Esophagus muscularis mucosa (tissue), 4 donors: Measurements from ENCODE around the gene LRP8. TPM values are rescaled to one million over a fixed set of nuclear protein-coding genes. Genes with fewer than 3 reads are reported as not detected.

ENCODE experiments used
- DNase-seq: peaks from one replicate; pipeline ENCODE4 v3.0.0-alpha.2; 2017; ENCODE audit errors: extremely low spot score
- H3K27ac ChIP-seq, 4 donors: fragments of 200-600 bp; sonication (generic); replicated peaks in 1 of 4; 1 replicate in 3 of 4; 2 replicates in 1 of 4; pipeline ENCODE4 v1.5.1; 2016 to 2019; ENCODE audit warnings: mild to moderate bottlenecking in 1 of 4
- H3K27me3 ChIP-seq, 4 donors: fragments of 200-600 bp; sonication (generic); one replicate each; pipeline versions ENCODE4 v1.5.1 to v1.6.0; 2016 to 2019
- H3K36me3 ChIP-seq, 4 donors: fragments of 200-600 bp; sonication (generic); one replicate each; pipeline ENCODE4 v1.5.1; 2016 to 2019
- H3K4me1 ChIP-seq, 4 donors: fragments of 200-600 bp; sonication (generic); one replicate each; pipeline ENCODE4 v1.5.1; 2016 to 2019
- H3K4me3 ChIP-seq, 4 donors: fragments of 200-600 bp; sonication (generic); 1 replicate in 2 of 4; 2 replicates in 2 of 4; pipeline ENCODE4 v1.5.1; 2016 to 2019; ENCODE audit warnings: mild to moderate bottlenecking in 4 of 4, moderate library complexity in 1 of 4
- H3K9me3 ChIP-seq, 4 donors: fragments of 200-600 bp; sonication (generic); 1 replicate in 3 of 4; 2 replicates in 1 of 4; pipeline ENCODE4 v1.5.1; 2016 to 2019
- EP300 ChIP-seq: sonication (generic); formaldehyde crosslinking; IDR thresholded peaks from one replicate; pipeline ENCODE4 v1.6.1; 2017; ENCODE audit warnings: antibody characterized with exemption
- POLR2A ChIP-seq: fragments of 450-650 bp; IDR thresholded peaks from one replicate; pipeline ENCODE4 v1.6.1; 2017; ENCODE audit warnings: antibody characterized with exemption, moderate library complexity, mild to moderate bottlenecking, low read depth
- POLR2AphosphoS5 ChIP-seq, 2 donors: sonication (generic); formaldehyde crosslinking; IDR thresholded peaks; one replicate each; pipeline ENCODE4 v1.6.1; 2017; ENCODE audit warnings: antibody characterized with exemption in 2 of 2
- WGBS: methylation state at CpG from one replicate; pipeline ENCODE4 v1.1.5; 2018; 5-methylcytosine and 5-hydroxymethylcytosine counted together
- intact Hi-C: fragments of 100-400 bp; cut with DNase I; formaldehyde crosslinking; loops from one replicate; pipeline ENCODE4 v1.15.1; 2023
- total RNA-seq, 4 donors: library from RNA; depleted of rRNA; stranded (reverse); fragments of >200 nt; gene quantifications; one replicate each; pipeline versions ENCODE4 v1.1.0 to v1.2.1, GENCODE V29; 2016
- TF ChIP-seq, protein P1 (sequence below), 3 experiments: fragments of 200-600 bp in 2 of 3; fragments of 450-650 bp in 1 of 3; sonication (generic) in 2 of 3; IDR thresholded peaks; one replicate each; pipeline ENCODE4 v1.5.1; 2017 to 2019; ENCODE audit warnings: antibody characterized with exemption in 3 of 3, mild to moderate bottlenecking in 2 of 3, moderate library complexity in 1 of 3

LRP8 gene
- total RNA-seq, 4 donors from 2014 or later = 0.83 to 6.0 (median 1.9) TPM

DNA sequence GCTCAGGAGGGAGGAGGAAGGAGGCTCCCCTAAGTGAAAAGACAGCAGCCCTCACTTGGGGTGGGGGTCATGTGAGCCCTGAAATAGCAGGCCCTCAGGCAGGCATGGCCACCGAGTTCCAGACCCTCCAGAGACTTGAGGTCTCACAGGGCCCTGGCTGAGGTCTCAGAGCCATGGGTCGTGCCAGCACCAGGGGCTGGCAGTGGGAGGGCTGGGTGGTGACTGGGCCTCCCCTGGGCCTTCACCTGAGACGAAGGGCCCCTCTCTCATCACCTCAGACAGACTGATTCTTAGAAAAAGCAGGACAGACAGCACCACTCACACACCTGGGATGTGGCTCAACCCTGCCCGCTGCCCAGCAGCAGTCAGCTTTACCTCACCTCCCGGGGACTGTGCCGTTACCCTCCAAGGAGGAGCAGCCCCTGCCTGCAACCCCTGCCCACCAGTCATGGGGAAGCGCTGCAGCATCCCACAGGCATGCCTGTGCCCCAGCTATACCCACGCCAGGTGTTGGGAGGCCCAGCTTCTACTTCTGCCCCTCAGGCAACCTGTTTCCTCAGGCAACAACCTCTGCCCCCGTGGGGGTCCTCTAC is 42.6 kb upstream of the LRP8 start:
- intact Hi-C loops = no loop called here

GRCh38 chr1:53369761-53370160 is 41.9 kb upstream of the LRP8 start:
- Histone ChIP-seq H3K27ac (no peak overlapping the region), H3K36me3 (no peaks in the 10 kb centered on the region), H3K4me3 (no peak overlapping the region), H3K4me1 (no peaks in the 10 kb centered on the region), H3K27me3 (peaks cover 0 to 20% (median 0%) of the 10 kb centered on the region in 4 donors), H3K9me3 (no peaks in the 10 kb centered on the region)
- 82% methylated on average over 2 of the region's 2 CpGs for WGBS
- DNase-seq = peak; percentile 85
- intact Hi-C loops = no loop called here
- no peak for TF ChIP-seq POLR2A
- TF ChIP-seq EP300 = no peak
- no peak for TF ChIP-seq POLR2AphosphoS5 (IDR thresholded peaks at IDR 0.05)
- TF ChIP-seq, protein P1, sequence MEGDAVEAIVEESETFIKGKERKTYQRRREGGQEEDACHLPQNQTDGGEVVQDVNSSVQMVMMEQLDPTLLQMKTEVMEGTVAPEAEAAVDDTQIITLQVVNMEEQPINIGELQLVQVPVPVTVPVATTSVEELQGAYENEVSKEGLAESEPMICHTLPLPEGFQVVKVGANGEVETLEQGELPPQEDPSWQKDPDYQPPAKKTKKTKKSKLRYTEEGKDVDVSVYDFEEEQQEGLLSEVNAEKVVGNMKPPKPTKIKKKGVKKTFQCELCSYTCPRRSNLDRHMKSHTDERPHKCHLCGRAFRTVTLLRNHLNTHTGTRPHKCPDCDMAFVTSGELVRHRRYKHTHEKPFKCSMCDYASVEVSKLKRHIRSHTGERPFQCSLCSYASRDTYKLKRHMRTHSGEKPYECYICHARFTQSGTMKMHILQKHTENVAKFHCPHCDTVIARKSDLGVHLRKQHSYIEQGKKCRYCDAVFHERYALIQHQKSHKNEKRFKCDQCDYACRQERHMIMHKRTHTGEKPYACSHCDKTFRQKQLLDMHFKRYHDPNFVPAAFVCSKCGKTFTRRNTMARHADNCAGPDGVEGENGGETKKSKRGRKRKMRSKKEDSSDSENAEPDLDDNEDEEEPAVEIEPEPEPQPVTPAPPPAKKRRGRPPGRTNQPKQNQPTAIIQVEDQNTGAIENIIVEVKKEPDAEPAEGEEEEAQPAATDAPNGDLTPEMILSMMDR (IDR thresholded peaks at IDR 0.05) = no peak

More for the DNA sequence above, 42.6 kb upstream of the LRP8 start:
- Histone ChIP-seq H3K36me3 (no peaks in the 10 kb centered on the region), H3K4me1 (no peaks in the 10 kb centered on the region), H3K4me3 (no peak overlapping the region), H3K27ac (no peak overlapping the region), H3K9me3 (no peaks in the 10 kb centered on the region), H3K27me3 (peaks cover 0 to 24% (median 0%) of the 10 kb centered on the region in 4 donors)
- peak; percentile 70 for DNase-seq
- WGBS = 93% methylated on average over 6 of the region's 9 CpGs
- TF ChIP-seq POLR2AphosphoS5 (IDR thresholded peaks at IDR 0.05) (no peak), EP300 (no peak), POLR2A (no peak)
- TF ChIP-seq, protein P1 (IDR thresholded peaks at IDR 0.05) = no peak

GRCh38 chr1:53369034-53369750 is 41.3 kb upstream of the LRP8 start:
- no peak overlapping the region for H3K27ac ChIP-seq
- peaks cover 0 to 20% (median 0%) of the 10 kb centered on the region in 4 donors for H3K27me3 ChIP-seq
- intact Hi-C loops = no loop called here
- H3K36me3 ChIP-seq = no peaks in the 10 kb centered on the region
- TF ChIP-seq, protein P1 (IDR thresholded peaks at IDR 0.05) = no peak
- no peak for TF ChIP-seq EP300
- no peak for TF ChIP-seq POLR2AphosphoS5 (IDR thresholded peaks at IDR 0.05)
- TF ChIP-seq POLR2A = no peak
- H3K4me1 ChIP-seq = no peaks in the 10 kb centered on the region
- no peak overlapping the region for H3K4me3 ChIP-seq
- WGBS = 91% methylated on average over 9 of the region's 11 CpGs
- peak; percentile 79 for DNase-seq
- H3K9me3 ChIP-seq = no peaks in the 10 kb centered on the region

DNA sequence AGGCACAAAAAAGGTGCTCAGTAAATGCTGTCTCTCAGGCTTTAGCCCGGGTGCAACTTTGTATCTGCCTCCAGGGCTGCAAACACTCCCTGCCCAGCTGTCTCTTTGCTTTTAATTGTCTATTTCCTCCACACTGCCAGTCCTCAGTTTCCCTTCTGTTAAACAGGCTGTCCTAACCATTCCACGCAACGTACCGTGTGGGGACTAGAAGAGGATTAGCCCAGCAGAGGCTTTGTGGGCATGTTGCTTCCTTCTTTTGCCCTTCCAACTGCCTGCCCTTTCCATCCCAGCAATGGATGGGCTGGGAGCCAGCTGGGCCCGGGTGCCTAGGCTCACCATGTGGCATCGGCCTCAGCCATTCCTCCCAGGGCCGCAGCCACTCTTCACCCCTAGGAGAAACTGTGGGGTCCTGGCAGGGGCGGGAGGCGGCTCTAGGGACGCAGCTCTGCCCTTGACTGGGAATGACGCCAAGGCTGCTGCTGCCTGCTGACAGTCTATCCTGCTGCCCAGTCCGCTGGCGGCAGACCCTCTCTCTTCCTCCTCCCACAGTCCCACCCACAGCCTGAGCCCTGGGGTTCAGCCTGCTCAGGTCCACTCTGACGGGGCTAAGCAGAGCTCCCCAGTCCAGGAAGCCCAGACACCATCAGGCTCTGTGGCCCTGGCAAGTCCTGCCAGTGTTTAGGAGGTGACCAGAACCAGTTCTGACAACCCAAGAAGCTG is 40.6 kb upstream of the LRP8 start:
- no peaks in the 10 kb centered on the region for H3K9me3 ChIP-seq
- H3K4me1 ChIP-seq = no peaks in the 10 kb centered on the region
- H3K27me3 ChIP-seq = peaks cover 0 to 20% (median 0%) of the 10 kb centered on the region in 4 donors
- no peak overlapping the region for H3K27ac ChIP-seq
- TF ChIP-seq, protein P1 (IDR thresholded peaks at IDR 0.05) = no peak
- no peak for TF ChIP-seq POLR2AphosphoS5 (IDR thresholded peaks at IDR 0.05)
- peak; percentile 62 for DNase-seq
- WGBS = 59% methylated on average over 5 of the region's 14 CpGs
- H3K36me3 ChIP-seq = no peaks in the 10 kb centered on the region
- H3K4me3 ChIP-seq = no peak overlapping the region
- intact Hi-C loops = no loop called here
